HCT116 (cell line): Measurements from ENCODE around the gene GRAMD4. TPM values are rescaled to one million over a fixed set of nuclear protein-coding genes. Genes with fewer than 3 reads are reported as not detected.

Experiments used
- ATAC-seq: fragments of 200-7000 bp; cut with Tn5 transposase; 2 replicates; pipeline ENCODE4 v1.9.1; 2020; ENCODE audit warnings: mild to moderate bottlenecking, moderate library complexity
- BruUV-seq: library from RNA; stranded (reverse); fragments of 400-500 nt; replicated peaks from 2 replicates; lab custom pipeline; 2021; lab: Mats Ljungman, UMichigan
- CTCF ChIA-PET: fragments of 300-600 bp; sonication (Branson Sonifier 250); formaldehyde crosslinking; loops from one replicate; lab custom pipeline; 2021; ENCODE audit warnings: antibody characterized with exemption; lab: Charles Lee
- POLR2A ChIA-PET: fragments of 300-600, 350-600 bp; sonication (Branson Sonifier 250); formaldehyde crosslinking; loops from one replicate; lab custom pipeline; 2021; ENCODE audit warnings: antibody characterized with exemption; lab: Charles Lee
- RAD21 ChIA-PET, 2 experiments: fragments of 300-600 bp; sonication (Branson Sonifier 250); formaldehyde crosslinking; loops; one replicate each; lab custom pipeline; 2023; ENCODE audit warnings: low total read pairs in 2 of 2; ENCODE audit not compliant: uncharacterized antibody in 2 of 2, unreplicated experiment in 2 of 2, low non-redundant PET in 1 of 2; lab: Charles Lee
- DNase-seq: peaks from one replicate; pipeline ENCODE4 v3.0.0-alpha.2; 2010; ENCODE audit warnings: low read depth, low spot score
- H2AFZ ChIP-seq: fragments of 200-600 bp; shearing (Covaris generic), sonication (generic); 2 replicates; pipeline ENCODE4 v1.6.1; 2017; ENCODE audit warnings: low read depth, mixed run types, mixed read lengths, antibody characterized with exemption, low read length; ENCODE audit not compliant: poor library complexity, severe bottlenecking
- H3K27ac ChIP-seq: 2 replicates; pipeline ENCODE4 v1.5.1; 2012; ENCODE audit warnings: low read depth, low read length
- H3K27me3 ChIP-seq: fragments of 200-600 bp; sonication (generic); 2 replicates; pipeline ENCODE4 v1.6.1; 2016; ENCODE audit warnings: mixed run types, low read length, mixed read lengths; ENCODE audit not compliant: insufficient read depth
- H3K36me3 ChIP-seq, 2 experiments: fragments of 200-500 bp in 1 of 2; fragments of 200-600 bp in 1 of 2; sonication (Bioruptor generic) in 1 of 2; sonication (generic) in 1 of 2; 2 replicates each; pipeline versions ENCODE4 v1.5.1 to v1.6.1; 2014 to 2016; ENCODE audit warnings: low read length in 2 of 2, inconsistent platforms in 1 of 2, mixed read lengths in 1 of 2, mixed run types in 1 of 2; ENCODE audit not compliant: insufficient read depth in 2 of 2, control insufficient read depth in 1 of 2
- H3K4me1 ChIP-seq, 2 experiments: fragments of 200-600 bp in 1 of 2; sonication (generic) in 1 of 2; 2 replicates each; pipeline versions ENCODE4 v1.5.1 to v1.6.1; 2012 to 2017; ENCODE audit warnings: low read length in 2 of 2, inconsistent platforms in 1 of 2, mild to moderate bottlenecking in 1 of 2, mixed read lengths in 1 of 2, mixed run types in 1 of 2, moderate library complexity in 1 of 2; ENCODE audit not compliant: insufficient read depth in 2 of 2, control insufficient read depth in 1 of 2
- H3K4me2 ChIP-seq: fragments of 200-600 bp; sonication (generic); 2 replicates; pipeline ENCODE4 v1.6.1; 2017; ENCODE audit warnings: mixed run types, low read length, mixed read lengths
- H3K4me3 ChIP-seq, 2 experiments: fragments of 200-600 bp in 1 of 2; sonication (generic) in 1 of 2; replicated peaks in 1 of 2; 2 replicates each; pipeline ENCODE4 v1.5.1; 2011 to 2016; ENCODE audit warnings: low read length in 2 of 2, control low read depth in 1 of 2, low read depth in 1 of 2, mild to moderate bottlenecking in 1 of 2, mixed read lengths in 1 of 2, mixed run types in 1 of 2
- H3K79me2 ChIP-seq: fragments of 200-600 bp; sonication (generic); 2 replicates; pipeline ENCODE4 v1.6.1; 2017; ENCODE audit warnings: mild to moderate bottlenecking, mixed run types, low read length, moderate library complexity, mixed read lengths; ENCODE audit not compliant: insufficient read depth
- H3K9ac ChIP-seq: fragments of 200-600 bp; sonication (generic); 2 replicates; pipeline ENCODE4 v1.6.1; 2016; ENCODE audit warnings: low read length, mixed read lengths
- H3K9me2 ChIP-seq: fragments of 200-600 bp; sonication (generic), shearing (Covaris generic); 2 replicates; pipeline ENCODE4 v1.6.1; 2017; ENCODE audit warnings: mixed run types, mild to moderate bottlenecking, moderate library complexity; ENCODE audit not compliant: insufficient read depth
- H3K9me3 ChIP-seq, 2 experiments: fragments of 200-500 bp in 1 of 2; fragments of 200-600 bp in 1 of 2; sonication (Bioruptor generic) in 1 of 2; sonication (generic) in 1 of 2; 2 replicates each; pipeline ENCODE4 v1.6.1; 2014 to 2017; ENCODE audit warnings: low read length in 2 of 2, mixed read lengths in 2 of 2, inconsistent platforms in 1 of 2, low read depth in 1 of 2, mild to moderate bottlenecking in 1 of 2, mixed run types in 1 of 2, moderate library complexity in 1 of 2; ENCODE audit not compliant: control insufficient read depth in 1 of 2, insufficient read depth in 1 of 2
- H4K20me1 ChIP-seq: fragments of 200-600 bp; sonication (generic), shearing (Covaris generic); 2 replicates; pipeline ENCODE4 v1.6.1; 2017; ENCODE audit warnings: mixed run types, mild to moderate bottlenecking, moderate library complexity; ENCODE audit not compliant: insufficient read depth
- ATF3 ChIP-seq: IDR thresholded peaks from 2 replicates; pipeline ENCODE4 v1.6.1; 2012
- EGR1 ChIP-seq: IDR thresholded peaks from 2 replicates; pipeline ENCODE4 v1.6.1; 2012; ENCODE audit warnings: low read depth
- EZH2 ChIP-seq: fragments of 200-600 bp; sonication (generic); IDR thresholded peaks from 2 replicates; pipeline ENCODE4 v1.6.1; 2017; ENCODE audit warnings: antibody characterized with exemption, mixed run types
- ZBTB33 ChIP-seq: IDR thresholded peaks from 2 replicates; pipeline ENCODE4 v1.6.1; 2011; ENCODE audit warnings: mild to moderate bottlenecking, low read length, moderate library complexity; ENCODE audit not compliant: insufficient replicate concordance; ENCODE audit errors: extremely low read depth
- ZNF274 ChIP-seq: fragments of 200-500 bp; sonication (Bioruptor generic); IDR thresholded peaks from 2 replicates; pipeline ENCODE4 v1.6.1; 2014; ENCODE audit warnings: mild to moderate bottlenecking, low read depth, low read length, inconsistent platforms
- intact Hi-C: fragments of 100-400 bp; cut with micrococcal nuclease; formaldehyde crosslinking; loops from 2 replicates; pipeline ENCODE4 v1.10.0; 2022
- total RNA-seq: library from RNA; stranded (reverse); gene quantifications from one replicate; pipeline ENCODE4 v1.2.1, GENCODE V29; 2021; ENCODE audit not compliant: unreplicated experiment

Gene GRAMD4
- total RNA-seq, 1 experiment from 2014 or later = 25.8 TPM

GRCh38 chr22:46665151-46665695 is 45.0 kb downstream of the GRAMD4 start:
- Histone ChIP-seq H3K27me3 (no peaks in the 10 kb centered on the region), H4K20me1 (no peaks in the 10 kb centered on the region), H3K79me2 (no peaks in the 10 kb centered on the region), H3K9ac (no peak overlapping the region), H3K9me3 (no peaks in the 10 kb centered on the region), H3K27ac (no peak overlapping the region), H3K36me3 (no peaks in the 10 kb centered on the region), H3K9me2 (no peaks in the 10 kb centered on the region), H2AFZ (no peak overlapping the region), H3K4me1 (peaks cover 19 to 21% of the 10 kb centered on the region in 2 experiments), H3K4me3 (no peak overlapping the region), H3K4me2 (no peak overlapping the region)
- ChIA-PET CTCF (no interaction called here), RAD21 (no interaction called here), POLR2A (no interaction called here)
- intact Hi-C loops = no loop called here
- DNase-seq (no peak), ATAC-seq (no peak)
- BruUV-seq = no TSS peak
- TF ChIP-seq ZNF274 = no peak
- TF ChIP-seq EZH2 = no peak
- no peak for TF ChIP-seq EGR1

GRCh38 chr22:46665751-46666280 is 45.6 kb downstream of the GRAMD4 start:
- intact Hi-C loops = no loop called here
- Histone ChIP-seq H4K20me1 (no peaks in the 10 kb centered on the region), H3K9me2 (no peaks in the 10 kb centered on the region), H3K4me1 (peaks cover 13 to 15% of the 10 kb centered on the region in 2 experiments), H3K9ac (no peak overlapping the region), H3K4me3 (no peak overlapping the region), H3K36me3 (no peaks in the 10 kb centered on the region), H3K4me2 (no peak overlapping the region), H3K9me3 (no peaks in the 10 kb centered on the region), H3K27ac (no peak overlapping the region), H3K79me2 (no peaks in the 10 kb centered on the region), H3K27me3 (no peaks in the 10 kb centered on the region), H2AFZ (no peak overlapping the region)
- ChIA-PET RAD21 (no interaction called here), CTCF (no interaction called here), POLR2A (no interaction called here)
- TF ChIP-seq EGR1 (no peak), ZBTB33 (no peak), ATF3 (no peak)
- no TSS peak for BruUV-seq
- no peak for DNase-seq
- ATAC-seq = no peak
